Umbilical cord (tissue), 2 donors: ENCODE measurements around the gene AP2M1. TPM values are rescaled to one million over a fixed set of nuclear protein-coding genes. Genes with fewer than 3 reads are reported as not detected.

ENCODE experiments used
- DNase-seq: peaks from one replicate; pipeline ENCODE4 v3.0.0-alpha.2; 2015; ENCODE audit warnings: low spot score
- total RNA-seq: library from RNA; depleted of rRNA; stranded (reverse); fragments of >200 nt; gene quantifications from one replicate; pipeline ENCODE4 v1.2.3, GENCODE V29; 2014; ENCODE audit warnings: low replicate concordance; ENCODE audit not compliant: insufficient read depth

AP2M1 gene
- total RNA-seq, 1 donor from 2014 or later, result 287 TPM

GRCh38 chr3:184223946-184224345, 49.3 kb downstream of the AP2M1 start:
- no peak for DNase-seq

- no peak for DNase-seq
Observed at GRCh38 chr3:184227481-184227935, 52.9 kb downstream of the AP2M1 start.

- no peak for DNase-seq
Observed at GRCh38 chr3:184228376-184229137, 53.9 kb downstream of the AP2M1 start.

- DNase-seq, result peak; percentile 46
Observed at GRCh38 chr3:184229394-184230080, 54.9 kb downstream of the AP2M1 start, which contains the start of gene VWA5B2. Gene VWA5B2, plus strand, starts transcription at chr3:184229585. Its CDS starts 944 bp downstream, at chr3:184230529.

- no peak for DNase-seq
Observed at GRCh38 chr3:184230081-184230602, 55.5 kb downstream of the AP2M1 start.

GRCh38 chr3:184230603-184231528, 56.2 kb downstream of the AP2M1 start:
- no peak for DNase-seq

GRCh38 chr3:184231671-184232070, 57.0 kb downstream of the AP2M1 start:
- DNase-seq, result no peak

GRCh38 chr3:184233127-184233843, 58.6 kb downstream of the AP2M1 start:
- no peak for DNase-seq

Other genes starting within 250 kb of the AP2M1 start
- gene ABCC5, start 157.0 kb upstream of the AP2M1 start, total RNA-seq, result 19.7 TPM
- not detected for gene HTR3D, start 143.1 kb upstream of the AP2M1 start, total RNA-seq
- not detected for gene HTR3C, start 121.8 kb upstream of the AP2M1 start, total RNA-seq
- 0.72 TPM for gene HTR3E, start 77.8 kb upstream of the AP2M1 start, total RNA-seq
- gene EIF2B5, start 39.5 kb upstream of the AP2M1 start, total RNA-seq, result 24.3 TPM
- gene DVL3, start 19.5 kb upstream of the AP2M1 start, total RNA-seq, result 28.9 TPM
- gene ABCF3, start 11.3 kb downstream of the AP2M1 start, total RNA-seq, result 45.3 TPM
- 1.7 TPM for gene VWA5B2, start 54.7 kb downstream of the AP2M1 start, total RNA-seq
- gene ALG3, start 74.1 kb downstream of the AP2M1 start, total RNA-seq, result 27.7 TPM
- gene EEF1AKMT4, start 74.8 kb downstream of the AP2M1 start, total RNA-seq, result not detected
- gene CAMK2N2, start 86.7 kb downstream of the AP2M1 start, total RNA-seq, result not detected
- not detected for gene ECE2, start 101.2 kb downstream of the AP2M1 start, total RNA-seq
- gene PSMD2, start 124.4 kb downstream of the AP2M1 start, total RNA-seq, result 191 TPM
- 89.6 TPM for gene EIF4G1, start 139.8 kb downstream of the AP2M1 start, total RNA-seq
- gene FAM131A, start 162.7 kb downstream of the AP2M1 start, total RNA-seq, result 13.2 TPM
- 4.3 TPM for gene CLCN2, start 186.8 kb downstream of the AP2M1 start, total RNA-seq
- gene POLR2H, start 186.9 kb downstream of the AP2M1 start, total RNA-seq, result 58.3 TPM
- not detected for gene THPO, start 203.4 kb downstream of the AP2M1 start, total RNA-seq
- gene CHRD, start 205.2 kb downstream of the AP2M1 start, total RNA-seq, result 13.7 TPM